Naive thymus-derived CD8-positive, alpha-beta T cell (primary cell): ENCODE results near the gene AJUBA. TPM values are rescaled to one million over a fixed set of nuclear protein-coding genes. Genes with fewer than 3 reads are reported as not detected.

Experiments used
- ATAC-seq, 2 donors: fragments of 150-1000 bp; cut with Tn5 transposase in 1 of 2; sonication (Bioruptor Pico), chemical (Tn5 transposase) in 1 of 2; 1 replicate in 1 of 2; 2 replicates in 1 of 2; pipeline ENCODE4 v1.10.0; 2021; ENCODE audit warnings: mild to moderate bottlenecking in 2 of 2, moderate library complexity in 2 of 2
- POLR2A ChIA-PET: fragments of 350-600 bp; sonication (Branson Sonifier 250); formaldehyde crosslinking; loops from one replicate; lab custom pipeline; 2021; ENCODE audit warnings: antibody characterized with exemption; lab: Charles Lee
- DNase-seq, 10 donors: peaks; one replicate each; pipeline versions ENCODE4 v3.0.0 to v3.0.0-alpha.2; 2020 to 2022
- H3K27ac Mint-ChIP-seq, 10 donors: one replicate each; pipeline ENCODE4 v1.8.0; 2020 to 2022; ENCODE audit warnings: mild to moderate bottlenecking in 10 of 10, mixed read lengths in 10 of 10, moderate library complexity in 4 of 10, inconsistent platforms in 1 of 10
- H3K27me3 Mint-ChIP-seq, 5 donors: one replicate each; pipeline ENCODE4 v1.8.0; 2021 to 2022; ENCODE audit warnings: mixed read lengths in 5 of 5
- H3K36me3 Mint-ChIP-seq, 3 donors: one replicate each; pipeline ENCODE4 v1.8.0; 2020 to 2022; ENCODE audit warnings: mixed read lengths in 3 of 3, mild to moderate bottlenecking in 2 of 3, inconsistent platforms in 1 of 3
- H3K4me1 Mint-ChIP-seq, 4 donors: one replicate each; pipeline ENCODE4 v1.8.0; 2021 to 2022; ENCODE audit warnings: mixed read lengths in 4 of 4
- H3K4me3 Mint-ChIP-seq, 10 donors: one replicate each; pipeline ENCODE4 v1.8.0; 2020 to 2022; ENCODE audit warnings: mild to moderate bottlenecking in 10 of 10, mixed read lengths in 10 of 10, moderate library complexity in 6 of 10, inconsistent platforms in 1 of 10
- H3K9me3 Mint-ChIP-seq, 9 donors: one replicate each; pipeline ENCODE4 v1.8.0; 2020 to 2022; ENCODE audit warnings: mixed read lengths in 9 of 9, mild to moderate bottlenecking in 3 of 9, inconsistent platforms in 1 of 9, moderate library complexity in 1 of 9
- polyA plus RNA-seq, 3 donors: library from polyadenylated mRNA; unstranded; fragments of 300-500 nt; fragmentation: Illumina TruSeq; gene quantifications; one replicate each; pipeline ENCODE4 v1.2.3, GENCODE V29; 2021
- total RNA-seq, 8 experiments: library from RNA in 2 of 8; stranded (reverse) in 2 of 8; gene quantifications; one replicate each; pipeline ENCODE4 v1.2.3 and lab custom pipeline; 2021 to 2026

AJUBA gene
- total and polyA plus RNA-seq, 5 experiments from 2014 or later: 0.05 to 1.9 (median 1.2) TPM

DNA sequence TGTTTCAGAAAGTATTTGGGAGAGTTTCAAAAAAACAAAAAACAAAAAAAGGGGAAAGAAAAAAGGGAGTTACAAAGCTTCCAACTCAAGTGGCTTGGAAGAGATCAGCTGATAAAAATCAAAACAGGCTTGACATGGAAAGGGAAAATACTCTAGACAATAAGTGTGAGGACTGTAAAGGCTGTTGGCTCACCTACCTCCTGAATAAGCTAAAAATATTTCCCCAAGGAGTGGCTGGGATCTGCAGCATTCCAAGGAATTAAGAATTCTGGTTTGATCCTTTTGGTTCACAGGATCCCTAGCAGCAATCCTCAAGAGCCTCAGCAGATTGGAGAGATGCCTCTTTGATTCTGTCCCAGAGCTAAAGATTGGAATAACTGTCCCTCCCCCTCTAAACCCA lies 11.2 kb upstream of the AJUBA start:
- POLR2A ChIA-PET: interaction anchor here (1.3 kb wide), 1 partner anchor 65 kb away, joined by 5 read pairs; the partner anchor contains the start of gene CDH24
- no peak for DNase-seq
- no peak overlapping the region for H3K4me3 Mint-ChIP-seq
- H3K36me3 Mint-ChIP-seq: peaks cover 0 to 34% (median 8%) of the 10 kb centered on the region in 3 donors
- no peak for ATAC-seq
- H3K9me3 Mint-ChIP-seq: no peaks in the 10 kb centered on the region
- peaks cover 0 to 3% (median under 1%) of the 10 kb centered on the region in 4 donors for H3K4me1 Mint-ChIP-seq
- no peaks in the 10 kb centered on the region for H3K27me3 Mint-ChIP-seq
- no peak overlapping the region for H3K27ac Mint-ChIP-seq

DNA sequence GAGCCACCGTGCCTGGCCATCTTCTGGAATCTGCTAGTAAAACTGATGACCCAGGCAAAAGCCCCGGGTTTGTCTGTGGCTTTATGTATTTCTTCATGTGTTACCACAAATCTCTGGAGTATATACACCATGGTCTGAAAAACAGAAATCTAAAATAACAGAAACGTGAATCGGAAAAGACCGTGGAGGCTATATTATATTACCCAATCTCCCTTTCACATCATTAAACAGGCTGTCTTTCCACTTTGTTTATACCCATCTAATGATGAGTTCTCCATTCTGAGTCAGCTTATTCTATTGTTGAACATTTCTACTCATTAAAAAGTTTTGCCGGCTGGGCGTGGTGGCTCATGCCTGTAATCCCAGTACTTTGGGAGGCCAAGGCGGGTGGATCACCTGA lies 9.5 kb upstream of the AJUBA start:
- POLR2A ChIA-PET: interaction anchor here (0.6 kb wide), 1 partner anchor 49 kb away, joined by 4 read pairs; no protein-coding TSS in a partner anchor
- H3K4me1 Mint-ChIP-seq: peaks cover 0 to 3% (median under 1%) of the 10 kb centered on the region in 4 donors
- H3K27ac Mint-ChIP-seq: no peak overlapping the region
- DNase-seq: no peak
- H3K9me3 Mint-ChIP-seq: no peaks in the 10 kb centered on the region
- peaks cover 0 to 39% (median 8%) of the 10 kb centered on the region in 3 donors for H3K36me3 Mint-ChIP-seq
- ATAC-seq: no peak
- no peak overlapping the region for H3K4me3 Mint-ChIP-seq
- no peaks in the 10 kb centered on the region for H3K27me3 Mint-ChIP-seq

DNA sequence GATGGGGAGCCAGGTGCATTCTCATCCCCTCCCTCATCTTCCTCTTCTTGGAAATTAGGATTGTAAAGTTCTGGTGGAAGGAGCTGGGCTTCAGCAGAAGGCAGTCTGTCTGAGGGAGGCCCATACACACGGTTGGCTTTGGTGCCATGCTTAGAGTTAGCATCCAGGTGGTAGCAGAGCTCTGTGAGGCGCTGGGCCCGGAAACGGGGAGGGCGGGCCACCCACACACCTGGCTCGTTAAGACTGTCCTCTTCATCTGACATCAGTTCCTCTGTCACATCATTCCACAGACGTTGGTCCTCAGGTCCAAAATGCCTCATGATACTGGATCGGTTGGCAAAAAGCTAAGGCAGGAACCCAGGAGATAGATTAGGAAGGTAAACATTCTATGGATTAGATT lies 4.9 kb upstream of the AJUBA start:
- Mint-ChIP-seq H3K4me1 (peaks cover 0 to 2% (median 0%) of the 10 kb centered on the region in 4 donors), H3K9me3 (no peaks in the 10 kb centered on the region), H3K36me3 (peaks cover 0 to 35% (median 8%) of the 10 kb centered on the region in 3 donors), H3K4me3 (no peak overlapping the region), H3K27me3 (no peaks in the 10 kb centered on the region), H3K27ac (no peak overlapping the region)
- no peak for DNase-seq
- ATAC-seq: no peak
- POLR2A ChIA-PET: interaction anchor here (1.4 to 2.9 kb wide), 3 partner anchors 71 to 417 kb away, joined by 5 to 44 read pairs (median 5); partner anchors contain the start of gene CDH24

DNA sequence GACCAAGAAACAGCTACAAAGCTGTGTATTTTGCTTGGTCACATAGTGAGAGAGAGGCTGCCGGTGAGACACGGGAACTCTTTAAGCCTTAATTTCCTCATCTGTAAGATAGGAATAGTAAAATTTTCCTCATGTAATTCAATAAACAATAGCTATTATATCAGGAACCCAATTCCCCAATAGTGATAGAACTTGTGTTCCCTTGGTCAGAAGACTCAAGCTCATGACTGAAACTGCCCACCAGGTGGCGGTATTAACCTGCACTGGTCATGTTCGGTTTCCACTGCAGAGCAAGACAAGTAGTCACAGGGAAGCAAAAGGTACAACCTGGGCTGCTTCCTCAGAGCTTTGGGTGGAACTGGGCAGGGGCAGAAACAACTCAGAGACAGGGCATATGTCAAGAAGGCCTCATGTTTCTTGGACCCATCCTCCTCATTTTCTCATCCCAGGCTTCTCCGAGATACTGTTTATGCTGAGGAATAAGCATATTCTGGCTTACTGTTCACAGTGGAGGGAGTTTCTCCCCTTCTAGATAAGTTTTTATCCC lies 4.2 kb upstream of the AJUBA start:
- Mint-ChIP-seq H3K27ac (peak overlapping the region in 1 of 10 donors; percentile 25), H3K36me3 (peaks cover 0 to 31% (median 8%) of the 10 kb centered on the region in 3 donors), H3K4me1 (peaks cover 0 to 2% (median 0%) of the 10 kb centered on the region in 4 donors), H3K27me3 (no peaks in the 10 kb centered on the region), H3K9me3 (no peaks in the 10 kb centered on the region), H3K4me3 (no peak overlapping the region)
- ATAC-seq: peak; percentile 59 to 69
- DNase-seq: peak; percentile 73 to 93 (median 84)
- POLR2A ChIA-PET: interaction anchor here (0.7 to 2.9 kb wide), 9 partner anchors 14 to 416 kb away, joined by 3 to 44 read pairs (median 5); partner anchors contain the start of genes CDH24, HAUS4 and PSMB5

DNA sequence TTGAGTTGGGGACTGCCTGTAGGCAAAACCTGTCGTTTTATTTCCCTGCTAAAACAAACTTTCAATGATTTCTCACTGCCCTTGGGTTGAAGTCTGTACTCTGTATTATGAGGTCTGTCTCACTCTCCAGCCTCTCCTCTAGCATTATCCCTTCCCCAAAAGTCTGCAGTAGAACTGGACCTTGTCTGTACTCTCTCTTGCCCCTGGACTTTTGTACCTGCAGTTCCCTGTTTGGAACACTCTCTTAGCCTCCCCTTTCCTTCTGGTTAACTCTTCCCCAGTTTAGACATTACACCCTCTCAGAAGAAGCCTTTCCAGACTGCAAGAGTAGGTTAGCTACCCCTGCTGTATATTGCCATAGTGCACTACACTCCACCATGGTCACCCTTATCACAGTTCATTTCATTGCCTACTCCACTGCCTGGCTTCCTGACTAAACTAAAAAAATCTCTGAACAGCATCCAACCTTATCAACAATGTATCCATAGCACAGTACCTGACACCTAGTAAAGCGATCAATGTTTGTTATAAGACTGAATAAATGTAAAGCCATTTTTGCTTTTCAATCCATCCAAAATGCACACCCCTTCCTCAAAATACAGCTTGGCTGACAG lies 3.6 kb upstream of the AJUBA start:
- no peaks in the 10 kb centered on the region for H3K9me3 Mint-ChIP-seq
- H3K27ac Mint-ChIP-seq: no peak overlapping the region
- DNase-seq (no peak), ATAC-seq (no peak)
- H3K36me3 Mint-ChIP-seq: peaks cover 0 to 27% (median 8%) of the 10 kb centered on the region in 3 donors
- no peak overlapping the region for H3K4me3 Mint-ChIP-seq
- POLR2A ChIA-PET: interaction anchor here (0.7 to 2.9 kb wide), 9 partner anchors 13 to 415 kb away, joined by 3 to 44 read pairs (median 5); partner anchors contain the start of genes CDH24, HAUS4 and PSMB5
- H3K27me3 Mint-ChIP-seq: no peaks in the 10 kb centered on the region
- peaks cover 0 to 2% (median under 1%) of the 10 kb centered on the region in 4 donors for H3K4me1 Mint-ChIP-seq

DNA sequence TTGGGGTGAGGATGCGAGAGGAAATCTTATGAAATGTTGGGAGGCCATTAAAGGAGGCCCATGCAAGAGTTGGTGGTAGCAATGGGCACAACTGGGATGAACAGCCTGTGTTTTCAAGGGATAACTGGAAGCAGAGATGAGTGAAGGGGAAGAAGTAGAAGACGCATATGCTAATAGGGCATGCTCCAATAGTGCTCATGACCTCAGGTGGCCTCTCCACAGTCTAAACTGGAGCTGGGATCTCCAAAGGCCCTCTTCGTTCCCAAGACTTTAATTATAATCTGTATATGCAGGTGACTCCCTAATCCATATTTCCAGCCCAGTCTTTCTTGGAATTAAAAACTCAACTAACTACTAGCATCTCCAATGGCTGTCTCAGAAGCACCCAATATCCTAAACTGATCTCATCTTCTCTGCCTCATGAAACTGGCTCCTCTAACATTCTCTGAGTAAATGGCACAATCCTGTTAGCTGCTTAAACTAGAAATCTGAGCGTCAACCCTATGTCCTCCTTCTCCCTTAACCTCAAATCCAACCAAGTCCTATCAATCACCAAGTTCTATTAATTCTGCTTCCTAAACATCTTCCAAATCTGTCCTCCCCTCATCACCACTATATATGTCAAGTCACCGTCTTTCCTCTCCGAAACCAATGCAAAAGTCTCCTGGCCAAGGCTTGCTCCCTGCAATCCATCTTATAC lies 2.8 kb upstream of the AJUBA start:
- DNase-seq (no peak), ATAC-seq (no peak)
- H3K36me3 Mint-ChIP-seq: peaks cover 0 to 20% (median 7%) of the 10 kb centered on the region in 3 donors
- H3K9me3 Mint-ChIP-seq: no peaks in the 10 kb centered on the region
- peaks cover under 1 to 7% (median 4%) of the 10 kb centered on the region in 4 donors for H3K4me1 Mint-ChIP-seq
- peaks cover 0 to under 1% (median 0%) of the 10 kb centered on the region in 5 donors for H3K27me3 Mint-ChIP-seq
- H3K27ac Mint-ChIP-seq: no peak overlapping the region
- POLR2A ChIA-PET: interaction anchor here (1.0 to 2.9 kb wide), 4 partner anchors 10 to 84 kb away, joined by 3 to 44 read pairs (median 8); partner anchors contain the start of gene CDH24
- H3K4me3 Mint-ChIP-seq: no peak overlapping the region

- Mint-ChIP-seq H3K36me3 (no peaks in the 10 kb centered on the region), H3K9me3 (no peaks in the 10 kb centered on the region), H3K4me3 (peak overlapping the region in 5 of 10 donors; percentile 67 to 81 (median 76)), H3K4me1 (peaks cover 3 to 9% (median 7%) of the 10 kb centered on the region in 4 donors), H3K27ac (peak overlapping the region in 1 of 10 donors; percentile 18), H3K27me3 (peaks cover 0 to 6% (median 0%) of the 10 kb centered on the region in 5 donors)
- POLR2A ChIA-PET: interaction anchor here (0.6 to 3.3 kb wide), 10 partner anchors 7 to 410 kb away, joined by 3 to 17 read pairs (median 6); partner anchors contain the start of genes CDH24, HAUS4 and PRMT5
- ATAC-seq: peak in 1 of 2 donors; percentile 15
- DNase-seq: peak in 3 of 10 donors; percentile 12 to 18 (median 13)
These were observed 375 bp downstream of the AJUBA start for GRCh38 chr14:22981876-22982476.

DNA sequence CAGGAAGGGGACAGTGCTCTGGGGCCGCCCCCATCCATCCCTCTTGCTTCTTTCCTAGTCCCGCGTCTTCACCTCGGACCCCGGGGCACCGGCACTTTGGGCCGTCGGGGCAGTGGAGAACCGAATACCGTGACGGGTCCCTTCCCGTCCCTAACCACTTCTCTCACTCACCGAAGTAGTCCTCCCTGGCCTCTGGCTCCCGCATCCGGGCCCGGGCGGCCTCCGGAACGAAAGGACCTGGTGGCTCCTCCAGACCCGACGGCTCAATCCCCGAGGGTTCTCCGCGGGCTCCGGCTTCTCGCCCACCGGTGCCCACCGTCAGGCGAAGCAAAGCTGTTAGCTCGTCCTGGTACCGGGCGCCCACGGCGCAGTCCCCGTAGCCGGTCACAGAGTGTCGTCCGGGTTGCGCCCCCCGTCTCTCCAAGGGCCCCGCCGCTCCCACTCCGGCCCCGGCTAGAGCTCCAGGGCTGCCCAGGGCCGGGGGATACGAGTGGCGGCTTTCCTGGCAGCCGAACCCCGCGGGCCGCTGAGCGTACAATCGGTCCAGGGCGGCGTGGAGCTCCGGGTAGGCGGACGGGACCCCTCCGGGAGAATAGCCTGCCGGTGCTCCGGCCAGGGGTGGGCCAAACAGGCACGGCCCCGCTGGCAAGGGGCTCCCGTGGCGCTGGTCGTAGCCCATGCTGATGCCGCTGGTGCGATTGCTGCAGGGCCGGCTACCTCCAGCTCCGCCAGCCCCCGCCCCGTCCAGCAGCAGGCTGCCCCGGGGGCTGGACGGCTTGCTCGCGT lies 1.1 kb downstream of the AJUBA start:
- peak in 4 of 10 donors; percentile 27 to 33 (median 30) for DNase-seq
- POLR2A ChIA-PET: interaction anchor here (0.5 to 3.3 kb wide), 11 partner anchors 8 to 410 kb away, joined by 3 to 17 read pairs (median 5); partner anchors contain the start of genes CDH24 and HAUS4

DNA sequence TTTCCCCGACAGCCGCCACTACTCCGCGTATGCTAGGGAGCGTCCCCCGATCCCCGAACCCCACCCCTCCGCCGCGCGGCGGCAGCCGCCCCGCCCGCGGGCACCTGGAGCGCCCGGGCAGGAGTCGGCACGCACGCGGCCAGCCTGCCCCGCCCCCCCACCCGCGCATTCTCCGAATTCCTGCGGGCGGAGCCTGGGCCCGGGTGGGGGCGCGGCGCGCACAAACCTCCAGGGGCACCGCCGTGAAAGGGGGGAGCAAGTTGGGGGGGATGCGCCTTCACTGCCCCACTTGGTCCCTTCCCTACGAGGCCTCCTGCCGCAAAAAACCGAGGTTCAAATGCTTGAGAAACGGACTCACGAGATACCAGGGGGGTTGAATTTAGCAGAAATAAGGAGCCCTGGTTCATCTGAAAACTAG lies 1.7 kb downstream of the AJUBA start:
- ATAC-seq (peak; percentile 35 to 36), DNase-seq (peak in 5 of 10 donors; percentile 13 to 43 (median 30))
- peaks cover 3 to 9% (median 6%) of the 10 kb centered on the region in 4 donors for H3K4me1 Mint-ChIP-seq
- H3K4me3 Mint-ChIP-seq: peak overlapping the region in 9 of 10 donors; percentile 65 to 83 (median 72)
- H3K36me3 Mint-ChIP-seq: no peaks in the 10 kb centered on the region
- H3K27ac Mint-ChIP-seq: peak overlapping the region in 3 of 10 donors; percentile 53 to 77 (median 69)
- H3K9me3 Mint-ChIP-seq: no peaks in the 10 kb centered on the region
- POLR2A ChIA-PET: interaction anchor here (0.5 to 3.3 kb wide), 5 partner anchors 26 to 78 kb away, joined by 3 to 17 read pairs (median 5); partner anchors contain the start of gene CDH24
- peaks cover 0 to 6% (median 0%) of the 10 kb centered on the region in 5 donors for H3K27me3 Mint-ChIP-seq

More for the DNA sequence above, 1.1 kb downstream of the AJUBA start:
- peaks cover 3 to 9% (median 6%) of the 10 kb centered on the region in 4 donors for H3K4me1 Mint-ChIP-seq
- no peaks in the 10 kb centered on the region for H3K36me3 Mint-ChIP-seq
- no peaks in the 10 kb centered on the region for H3K9me3 Mint-ChIP-seq
- peak; percentile 18 to 29 for ATAC-seq
- H3K4me3 Mint-ChIP-seq: peak overlapping the region in 9 of 10 donors; percentile 53 to 80 (median 73)
- H3K27me3 Mint-ChIP-seq: peaks cover 0 to 6% (median 0%) of the 10 kb centered on the region in 5 donors
- H3K27ac Mint-ChIP-seq: peak overlapping the region in 2 of 10 donors; percentile 27 to 53

DNA sequence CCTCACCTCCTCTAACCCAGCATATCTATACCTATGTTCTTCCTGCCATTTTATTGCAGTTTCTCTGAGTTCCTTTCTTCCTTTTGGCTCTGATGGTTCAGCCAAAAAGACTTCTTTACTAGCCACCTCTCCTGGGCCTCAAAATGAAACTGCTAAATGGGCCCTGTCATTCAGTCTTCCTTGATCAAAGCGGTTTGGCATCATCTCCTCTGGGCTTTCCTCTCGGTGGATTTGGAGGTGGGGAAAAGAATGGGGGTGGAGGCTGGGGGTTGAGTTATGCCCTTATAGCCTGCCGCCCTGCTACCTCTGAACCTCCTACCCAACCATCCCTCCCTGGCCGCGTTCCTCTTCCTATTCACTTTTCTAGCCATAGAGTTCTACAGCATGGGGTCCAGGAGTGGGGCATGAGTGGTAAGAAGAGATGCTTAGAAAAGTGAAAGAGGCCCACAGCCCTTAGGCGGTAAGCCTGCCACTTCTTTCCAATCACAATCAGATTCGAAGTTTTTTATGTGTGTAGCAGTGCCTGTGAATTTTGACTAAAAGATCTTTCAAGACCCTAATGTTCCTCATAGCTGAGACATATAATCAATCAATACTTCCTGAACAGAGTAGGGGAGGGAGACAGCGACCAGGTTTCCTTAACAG lies 2.5 kb downstream of the AJUBA start:
- POLR2A ChIA-PET: interaction anchor here (3.1 to 3.3 kb wide), 2 partner anchors 27 to 79 kb away, joined by 16 to 17 read pairs; partner anchors contain the start of gene CDH24

More for the DNA sequence above, 2.5 kb downstream of the AJUBA start:
- Mint-ChIP-seq H3K9me3 (no peaks in the 10 kb centered on the region), H3K27me3 (peaks cover 0 to 6% (median 0%) of the 10 kb centered on the region in 5 donors), H3K36me3 (no peaks in the 10 kb centered on the region), H3K27ac (peak overlapping the region in 7 of 10 donors; percentile 20 to 69 (median 46)), H3K4me1 (peaks cover 3 to 9% (median 6%) of the 10 kb centered on the region in 4 donors), H3K4me3 (peak overlapping the region in 9 of 10 donors; percentile 55 to 83 (median 70))
- DNase-seq: no peak
- no peak for ATAC-seq
